DMS53 treated with DMSO at 0.1 percent for 48 hours (cell line): ENCODE results near the gene SERPINA4.

Source experiments
- DNase-seq: peaks from one replicate; lab custom pipeline; 2025; ENCODE audit not compliant: unreplicated experiment; lab: John Stamatoyannopoulos, UW

The SERPINA4 gene

DNA sequence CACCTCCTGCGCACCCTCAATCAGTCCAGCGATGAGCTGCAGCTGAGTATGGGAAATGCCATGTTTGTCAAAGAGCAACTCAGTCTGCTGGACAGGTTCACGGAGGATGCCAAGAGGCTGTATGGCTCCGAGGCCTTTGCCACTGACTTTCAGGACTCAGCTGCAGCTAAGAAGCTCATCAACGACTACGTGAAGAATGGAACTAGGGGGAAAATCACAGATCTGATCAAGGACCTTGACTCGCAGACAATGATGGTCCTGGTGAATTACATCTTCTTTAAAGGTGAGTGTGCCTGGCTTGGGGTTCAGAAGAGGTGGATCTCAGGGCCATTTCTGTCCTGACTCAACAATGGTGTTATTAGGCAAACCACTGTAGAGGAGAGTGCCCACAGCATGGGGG, 53.6 kb downstream of the SERPINA4 start:
- DNase-seq = no peak

DNA sequence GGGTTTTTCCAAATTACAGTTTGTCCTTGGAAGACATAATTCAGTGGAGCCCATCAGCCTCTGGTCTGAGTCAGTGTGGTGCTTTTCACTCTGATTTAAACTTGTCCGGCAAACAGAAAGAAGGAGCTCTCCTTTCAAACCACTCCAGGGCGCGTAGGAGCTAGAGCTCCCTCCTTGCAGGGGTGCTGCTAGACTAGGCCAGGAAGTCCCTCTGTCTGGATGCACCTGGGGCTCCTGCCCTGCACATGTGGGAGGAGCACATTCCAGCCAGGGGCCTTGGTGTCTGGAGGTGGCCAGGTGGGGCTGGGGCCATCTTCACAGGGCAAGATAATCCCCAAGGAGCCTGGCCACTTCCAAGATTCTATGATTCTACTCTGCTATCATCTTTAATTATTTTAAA, 54.0 kb downstream of the SERPINA4 start:
- no peak for DNase-seq

DNA sequence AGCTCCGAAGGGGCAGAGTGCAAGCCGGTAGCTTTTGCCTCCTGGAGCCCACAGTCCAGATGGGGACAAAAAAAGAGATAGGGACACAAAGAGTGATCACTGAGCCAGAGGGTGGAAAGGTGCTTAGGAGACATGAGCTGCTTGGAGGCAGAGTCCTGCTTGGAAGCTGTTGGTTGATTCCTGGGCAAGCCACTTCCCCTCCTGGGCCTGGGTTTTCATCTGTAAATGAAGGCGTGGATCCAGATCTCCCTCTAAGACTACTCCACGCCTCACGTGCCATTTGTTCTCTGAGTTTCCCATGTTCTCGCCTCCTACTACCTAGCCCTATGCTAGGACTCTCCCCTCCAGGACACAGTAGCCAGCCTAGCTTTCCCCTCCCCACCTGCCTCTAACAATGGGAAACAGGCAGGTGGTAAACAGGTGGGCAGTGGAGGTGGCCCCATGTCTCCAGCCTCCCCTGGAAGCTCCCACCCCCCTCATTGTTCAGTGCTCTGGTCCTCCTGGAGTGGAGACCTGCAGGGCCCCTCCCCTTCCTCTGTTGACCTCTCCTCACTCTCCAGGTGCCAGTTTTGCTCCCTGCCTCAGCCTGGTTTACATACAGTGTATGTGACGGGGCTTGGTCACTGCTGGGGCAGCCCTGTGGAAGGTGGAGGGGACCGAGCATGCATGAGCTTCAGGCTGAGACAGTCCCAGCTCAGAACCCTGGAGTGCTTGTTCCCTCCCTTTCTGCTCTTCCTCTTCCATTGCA, 54.8 kb downstream of the SERPINA4 start:
- DNase-seq = no peak

DNA sequence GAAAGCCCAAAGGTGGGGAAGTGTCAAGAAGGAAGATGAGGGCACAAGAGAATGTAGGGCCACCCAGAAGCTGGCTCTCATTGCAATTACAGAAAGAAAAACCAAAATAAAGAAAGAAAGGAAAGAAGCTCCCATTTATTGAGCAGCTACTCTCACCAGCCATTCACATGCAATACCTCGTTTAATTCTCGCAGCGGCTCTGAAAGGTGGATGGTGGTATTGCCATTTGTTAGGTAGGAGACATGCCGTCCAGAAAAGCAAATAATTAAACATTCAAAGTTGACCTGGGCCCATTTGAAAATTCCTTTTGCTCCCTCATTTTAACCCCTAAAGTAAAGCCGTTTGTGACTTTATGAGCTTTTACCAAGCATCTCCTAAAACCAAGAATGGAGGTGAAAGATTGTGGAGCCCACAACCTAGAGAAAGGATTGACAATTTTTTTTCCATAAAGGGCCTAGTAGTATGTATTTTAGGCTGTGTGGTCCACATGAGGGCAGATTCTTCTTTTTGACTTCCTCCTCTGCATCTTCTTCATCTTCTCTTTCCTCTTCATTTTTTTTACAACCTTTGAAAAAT, 56.2 kb downstream of the SERPINA4 start:
- DNase-seq = no peak

DNA sequence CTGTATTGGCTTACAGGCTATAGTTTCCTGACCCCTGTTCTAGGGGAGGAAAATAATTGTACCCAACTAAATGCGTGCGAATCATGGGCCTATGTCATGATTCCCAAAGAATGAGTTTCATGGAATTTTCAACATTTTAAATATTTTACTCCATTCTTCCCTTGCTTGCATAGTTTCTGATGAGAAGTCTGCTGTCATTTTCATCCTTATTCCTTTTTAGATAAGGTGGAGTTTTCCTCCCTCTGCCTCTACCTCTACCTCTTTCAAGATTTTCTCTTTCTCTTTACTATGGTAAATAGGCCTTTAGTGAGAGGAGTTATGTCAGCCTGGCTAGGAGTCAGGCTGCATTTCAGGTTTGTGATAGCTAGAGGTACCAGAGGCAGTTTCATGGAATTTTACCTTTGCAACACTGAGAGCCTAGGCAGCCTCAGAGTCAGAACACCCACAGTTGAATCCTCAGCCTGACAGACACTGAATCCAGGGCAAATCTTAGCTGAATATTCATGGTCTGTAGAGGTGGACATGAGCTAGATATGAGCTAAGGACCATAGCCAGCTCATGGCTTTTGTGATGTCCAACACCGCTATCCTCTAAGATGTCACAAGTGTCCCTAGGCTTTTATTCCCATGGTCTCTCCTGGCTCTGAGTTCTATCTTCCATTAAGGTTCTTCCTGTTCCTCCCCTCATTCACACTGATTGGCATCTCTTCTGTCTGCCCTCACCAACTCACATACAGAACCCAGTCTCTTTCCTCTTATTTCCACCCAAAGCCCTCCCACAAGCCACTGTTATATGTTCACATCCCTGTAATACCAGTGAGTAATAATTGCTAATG, 57.0 kb downstream of the SERPINA4 start:
- DNase-seq = no peak

DNA sequence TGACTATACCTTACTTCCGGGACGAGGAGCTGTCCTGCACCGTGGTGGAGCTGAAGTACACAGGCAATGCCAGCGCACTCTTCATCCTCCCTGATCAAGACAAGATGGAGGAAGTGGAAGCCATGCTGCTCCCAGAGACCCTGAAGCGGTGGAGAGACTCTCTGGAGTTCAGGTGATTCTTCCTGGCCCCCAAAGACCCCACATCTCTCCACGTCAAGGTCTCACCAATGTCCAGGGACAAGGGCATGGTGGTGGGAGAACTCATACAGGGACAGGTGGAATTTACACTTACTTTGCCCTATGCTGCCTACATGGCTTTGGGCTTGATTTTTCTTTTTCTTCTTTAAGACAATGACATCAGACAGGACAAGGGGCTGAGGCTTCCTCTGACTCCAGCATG, 58.1 kb downstream of the SERPINA4 start:
- no peak for DNase-seq
